Tibial nerve (tissue), 4 donors: ENCODE measurements around the gene ZG16B. TPM values are rescaled to one million over a fixed set of nuclear protein-coding genes. Genes with fewer than 3 reads are reported as not detected.

Source experiments
- DNase-seq, 2 donors: peaks; one replicate each; pipeline ENCODE4 v3.0.0-alpha.2; 2019; ENCODE audit warnings: low spot score in 2 of 2
- H3K27ac ChIP-seq, 4 donors: fragments of 200-600 bp; sonication (generic) in 3 of 4; one replicate each; pipeline ENCODE4 v1.5.1; 2017 to 2019; ENCODE audit warnings: mild to moderate bottlenecking in 1 of 4
- H3K27me3 ChIP-seq, 2 donors: fragments of 200-600 bp; sonication (generic) in 1 of 2; one replicate each; pipeline versions ENCODE4 v1.5.1 to v1.6.0; 2017 to 2019
- H3K36me3 ChIP-seq, 3 donors: fragments of 200-600 bp; sonication (generic); one replicate each; pipeline ENCODE4 v1.5.1; 2018 to 2019
- H3K4me1 ChIP-seq, 4 donors: fragments of 200-600 bp; sonication (generic) in 3 of 4; one replicate each; pipeline ENCODE4 v1.5.1; 2017 to 2019
- H3K4me3 ChIP-seq, 4 donors: fragments of 200-600 bp; sonication (generic) in 3 of 4; one replicate each; pipeline ENCODE4 v1.5.1; 2017 to 2019; ENCODE audit warnings: mild to moderate bottlenecking in 1 of 4, moderate library complexity in 1 of 4
- H3K9me3 ChIP-seq, 4 donors: fragments of 200-600 bp; sonication (generic) in 3 of 4; one replicate each; pipeline ENCODE4 v1.5.1; 2017 to 2019
- EP300 ChIP-seq, 2 donors: sonication (generic); formaldehyde crosslinking; IDR thresholded peaks; one replicate each; pipeline ENCODE4 v1.6.1; 2017; ENCODE audit warnings: antibody characterized with exemption in 2 of 2, mild to moderate bottlenecking in 1 of 2
- POLR2A ChIP-seq, 2 donors: fragments of 450-650 bp; IDR thresholded peaks; one replicate each; pipeline ENCODE4 v1.6.1; 2017; ENCODE audit warnings: antibody characterized with exemption in 2 of 2, mild to moderate bottlenecking in 2 of 2, moderate library complexity in 2 of 2
- WGBS, 2 donors: methylation state at CpG; one replicate each; pipeline ENCODE4 v1.1.5; 2018; 5-methylcytosine and 5-hydroxymethylcytosine counted together
- total RNA-seq, 4 donors: library from RNA; depleted of rRNA; stranded (reverse); fragments of >200 nt; gene quantifications; one replicate each; pipeline ENCODE4 v1.1.0, GENCODE V29; 2016
- TF ChIP-seq, protein P1 (sequence below), 5 experiments: fragments of 200-600 bp in 3 of 5; fragments of 450-650 bp in 2 of 5; sonication (generic) in 3 of 5; IDR thresholded peaks; one replicate each; pipeline ENCODE4 v1.5.1; 2016 to 2019; ENCODE audit warnings: antibody characterized with exemption in 5 of 5, mild to moderate bottlenecking in 3 of 5, moderate library complexity in 2 of 5

The ZG16B gene
- total RNA-seq, 4 donors from 2014 or later: not detected

DNA sequence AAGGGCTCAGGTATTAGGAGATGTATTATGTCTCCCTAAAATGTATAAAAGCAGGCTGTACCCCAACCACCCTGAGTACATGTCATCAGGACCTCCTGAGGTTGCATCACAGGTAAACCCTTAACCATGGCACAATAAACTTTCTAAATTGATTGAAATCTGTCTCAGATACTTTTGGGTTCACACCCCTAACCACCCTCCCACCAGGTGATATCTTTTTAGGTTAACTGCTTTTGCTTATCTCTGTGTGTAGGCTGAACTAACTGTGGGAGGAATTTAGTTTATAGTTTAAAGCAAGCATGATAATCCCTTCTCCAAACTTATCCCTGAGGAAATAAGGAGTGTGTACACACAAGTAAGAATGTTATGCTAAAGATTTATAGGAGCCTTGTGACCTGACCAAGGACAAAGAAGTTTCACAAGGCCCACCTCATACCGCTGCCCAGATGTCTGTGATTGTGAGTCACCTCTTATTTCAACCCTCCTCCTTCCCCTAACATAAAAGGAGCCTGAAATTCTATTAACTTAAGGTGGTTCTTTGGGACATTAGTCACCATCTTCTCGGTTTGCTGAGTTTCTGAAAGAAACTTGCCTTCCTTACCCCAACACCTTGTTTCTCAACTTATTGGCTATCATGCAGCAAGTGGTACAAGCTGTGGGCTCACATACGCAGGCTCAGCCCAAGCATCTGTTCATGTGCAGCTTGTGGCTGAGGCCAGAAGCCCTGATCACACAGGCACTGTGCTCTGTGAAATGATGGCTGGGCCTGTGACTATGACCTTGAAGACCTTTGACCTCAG lies 16.6 kb downstream of the ZG16B start:
- no peak overlapping the region for H3K27ac ChIP-seq
- TF ChIP-seq POLR2A (IDR thresholded peaks at IDR 0.05) (no peak), EP300 (IDR thresholded peaks at IDR 0.05) (no peak)
- TF ChIP-seq, protein P1, sequence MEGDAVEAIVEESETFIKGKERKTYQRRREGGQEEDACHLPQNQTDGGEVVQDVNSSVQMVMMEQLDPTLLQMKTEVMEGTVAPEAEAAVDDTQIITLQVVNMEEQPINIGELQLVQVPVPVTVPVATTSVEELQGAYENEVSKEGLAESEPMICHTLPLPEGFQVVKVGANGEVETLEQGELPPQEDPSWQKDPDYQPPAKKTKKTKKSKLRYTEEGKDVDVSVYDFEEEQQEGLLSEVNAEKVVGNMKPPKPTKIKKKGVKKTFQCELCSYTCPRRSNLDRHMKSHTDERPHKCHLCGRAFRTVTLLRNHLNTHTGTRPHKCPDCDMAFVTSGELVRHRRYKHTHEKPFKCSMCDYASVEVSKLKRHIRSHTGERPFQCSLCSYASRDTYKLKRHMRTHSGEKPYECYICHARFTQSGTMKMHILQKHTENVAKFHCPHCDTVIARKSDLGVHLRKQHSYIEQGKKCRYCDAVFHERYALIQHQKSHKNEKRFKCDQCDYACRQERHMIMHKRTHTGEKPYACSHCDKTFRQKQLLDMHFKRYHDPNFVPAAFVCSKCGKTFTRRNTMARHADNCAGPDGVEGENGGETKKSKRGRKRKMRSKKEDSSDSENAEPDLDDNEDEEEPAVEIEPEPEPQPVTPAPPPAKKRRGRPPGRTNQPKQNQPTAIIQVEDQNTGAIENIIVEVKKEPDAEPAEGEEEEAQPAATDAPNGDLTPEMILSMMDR (IDR thresholded peaks at IDR 0.05): no peak
- no peaks in the 10 kb centered on the region for H3K36me3 ChIP-seq
- no peak overlapping the region for H3K4me3 ChIP-seq
- H3K4me1 ChIP-seq: peaks cover 0 to 9% (median 5%) of the 10 kb centered on the region in 4 donors
- peaks cover 0 to 10% (median 0%) of the 10 kb centered on the region in 4 donors for H3K9me3 ChIP-seq
- WGBS, 2 donors: 49 to 61% methylated on average over 3 of the region's 3 CpGs
- DNase-seq: no peak
- peaks cover 0 to 44% of the 10 kb centered on the region in 2 donors for H3K27me3 ChIP-seq

GRCh38 chr16:2848933-2849725 lies 19.0 kb downstream of the ZG16B start:
- Histone ChIP-seq H3K27ac (no peak overlapping the region), H3K4me1 (no peaks in the 10 kb centered on the region), H3K36me3 (no peaks in the 10 kb centered on the region), H3K9me3 (peaks cover 0 to 23% (median 0%) of the 10 kb centered on the region in 4 donors), H3K4me3 (no peak overlapping the region), H3K27me3 (peaks cover 0 to 60% of the 10 kb centered on the region in 2 donors)
- TF ChIP-seq EP300 (IDR thresholded peaks at IDR 0.05): no peak
- TF ChIP-seq, protein P1 (IDR thresholded peaks at IDR 0.05): no peak
- no peak for TF ChIP-seq POLR2A (IDR thresholded peaks at IDR 0.05)
- DNase-seq: no peak
- 64 to 66% methylated on average over 16 of the region's 16 CpGs for WGBS, 2 donors

GRCh38 chr16:2852003-2852730 lies 22.1 kb downstream of the ZG16B start:
- Histone ChIP-seq H3K4me3 (no peak overlapping the region), H3K4me1 (no peaks in the 10 kb centered on the region), H3K27me3 (peaks cover 0 to 77% of the 10 kb centered on the region in 2 donors), H3K36me3 (no peaks in the 10 kb centered on the region), H3K27ac (no peak overlapping the region), H3K9me3 (peaks cover 0 to 33% (median 1%) of the 10 kb centered on the region in 4 donors)
- TF ChIP-seq, protein P1 (IDR thresholded peaks at IDR 0.05): no peak
- TF ChIP-seq POLR2A (IDR thresholded peaks at IDR 0.05) (no peak), EP300 (IDR thresholded peaks at IDR 0.05) (no peak)
- WGBS, 2 donors: 83% methylated on average over 10 to 16 of the region's 16 CpGs
- no peak for DNase-seq

DNA sequence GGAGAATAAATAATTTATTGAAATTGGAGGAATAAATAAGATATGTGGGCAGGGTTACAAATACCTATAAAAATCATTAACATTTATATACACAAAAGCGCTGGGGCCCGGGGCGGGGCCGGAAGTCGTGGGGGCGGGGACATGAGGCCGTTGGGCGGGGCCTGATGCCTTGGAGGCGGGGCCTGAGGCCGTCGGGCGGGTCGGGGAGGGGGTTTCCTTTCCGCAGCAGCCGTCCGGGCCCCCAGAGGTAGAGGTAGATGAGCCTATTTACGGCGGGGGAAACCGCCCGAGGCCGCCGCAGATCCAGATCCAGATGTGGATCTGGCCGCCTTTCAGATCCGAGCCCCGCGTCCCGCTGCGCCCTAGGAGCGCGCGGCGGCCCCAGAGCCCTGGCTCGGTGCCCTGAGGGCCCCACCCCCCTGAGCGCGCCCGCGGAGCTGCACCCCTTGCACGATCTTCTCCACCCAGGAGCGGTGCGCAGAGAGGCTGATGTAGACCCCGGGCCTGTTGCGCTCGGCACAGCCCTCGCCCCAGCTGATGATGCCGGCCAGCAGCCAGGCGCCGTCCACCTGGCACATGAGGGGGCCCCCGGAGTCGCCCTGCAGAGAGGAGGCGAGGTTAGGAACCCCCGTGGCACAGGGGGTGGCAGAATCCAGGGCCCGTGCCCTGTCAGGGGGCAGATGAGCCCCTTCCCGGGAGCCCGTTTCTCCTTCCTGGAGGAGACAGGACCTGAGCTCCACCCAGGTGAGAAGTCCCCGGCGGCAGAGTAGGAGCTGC lies 22.8 kb downstream of the ZG16B start:
- Histone ChIP-seq H3K4me1 (no peaks in the 10 kb centered on the region), H3K4me3 (no peak overlapping the region), H3K27me3 (peaks cover 0 to 83% of the 10 kb centered on the region in 2 donors), H3K27ac (no peak overlapping the region), H3K9me3 (peaks cover 0 to 30% (median 1%) of the 10 kb centered on the region in 4 donors), H3K36me3 (no peaks in the 10 kb centered on the region)
- WGBS, 2 donors: 46 to 50% methylated on average over 35 to 40 of the region's 56 CpGs
- TF ChIP-seq, protein P1 (IDR thresholded peaks at IDR 0.05): no peak
- no peak for TF ChIP-seq POLR2A (IDR thresholded peaks at IDR 0.05)
- no peak for DNase-seq
